ENCODE data around the gene SCD.

Gene SCD

GRCh38 chr10:100401631-100402328 lies 54.7 kb downstream of the SCD start:
- no peak for DNase-seq
- no peak for ATAC-seq

- ATAC-seq (no peak), DNase-seq (no peak)
Observed at GRCh38 chr10:100403734-100404133, 56.7 kb downstream of the SCD start.

- DNase-seq, result no peak
- no peak for ATAC-seq
Observed at GRCh38 chr10:100413173-100413572, 66.1 kb downstream of the SCD start.

Data from stimulated activated naive CD8-positive, alpha-beta T cell treated with anti-CD3 and anti-CD28 coated beads, Interleukin-15, Interleukin-2, amounts not matched to agents 100 U/mL and 50 U/mL, for 24 hours (primary cell).